Measurements from ENCODE around the gene TNS3. TPM values are rescaled to one million over a fixed set of nuclear protein-coding genes. Genes with fewer than 3 reads are reported as not detected.

TNS3 gene
- total RNA-seq, 1 donor from 2014 or later: 40.8 TPM

DNA sequence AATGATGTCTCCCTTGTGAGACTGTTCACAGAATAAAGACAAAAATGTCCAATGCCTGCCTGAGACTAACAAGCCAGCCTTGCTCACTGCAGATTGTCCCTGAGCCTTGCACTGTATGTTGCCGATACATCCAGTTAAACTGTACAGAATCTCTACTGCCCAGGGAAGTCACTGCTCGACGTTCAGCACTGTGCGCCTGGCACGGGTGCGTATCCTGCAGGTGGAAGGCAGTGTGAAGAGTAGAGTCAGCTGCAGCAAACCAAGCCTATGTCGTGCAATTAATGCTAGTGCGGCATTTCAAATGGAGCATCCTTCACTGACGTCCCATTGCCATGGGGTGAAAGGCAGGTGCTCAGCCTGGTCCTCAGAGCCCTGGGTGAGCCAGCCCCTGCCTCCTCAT, 132.9 kb downstream of the TNS3 start:
- TF ChIP-seq, protein P1, sequence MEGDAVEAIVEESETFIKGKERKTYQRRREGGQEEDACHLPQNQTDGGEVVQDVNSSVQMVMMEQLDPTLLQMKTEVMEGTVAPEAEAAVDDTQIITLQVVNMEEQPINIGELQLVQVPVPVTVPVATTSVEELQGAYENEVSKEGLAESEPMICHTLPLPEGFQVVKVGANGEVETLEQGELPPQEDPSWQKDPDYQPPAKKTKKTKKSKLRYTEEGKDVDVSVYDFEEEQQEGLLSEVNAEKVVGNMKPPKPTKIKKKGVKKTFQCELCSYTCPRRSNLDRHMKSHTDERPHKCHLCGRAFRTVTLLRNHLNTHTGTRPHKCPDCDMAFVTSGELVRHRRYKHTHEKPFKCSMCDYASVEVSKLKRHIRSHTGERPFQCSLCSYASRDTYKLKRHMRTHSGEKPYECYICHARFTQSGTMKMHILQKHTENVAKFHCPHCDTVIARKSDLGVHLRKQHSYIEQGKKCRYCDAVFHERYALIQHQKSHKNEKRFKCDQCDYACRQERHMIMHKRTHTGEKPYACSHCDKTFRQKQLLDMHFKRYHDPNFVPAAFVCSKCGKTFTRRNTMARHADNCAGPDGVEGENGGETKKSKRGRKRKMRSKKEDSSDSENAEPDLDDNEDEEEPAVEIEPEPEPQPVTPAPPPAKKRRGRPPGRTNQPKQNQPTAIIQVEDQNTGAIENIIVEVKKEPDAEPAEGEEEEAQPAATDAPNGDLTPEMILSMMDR (conservative IDR thresholded peaks at IDR 0.05; ENCODE audit: low read depth, low read length): no peak
- H3K4me3 ChIP-seq (ENCODE audit: low read depth, low read length): no peak overlapping the region

DNA sequence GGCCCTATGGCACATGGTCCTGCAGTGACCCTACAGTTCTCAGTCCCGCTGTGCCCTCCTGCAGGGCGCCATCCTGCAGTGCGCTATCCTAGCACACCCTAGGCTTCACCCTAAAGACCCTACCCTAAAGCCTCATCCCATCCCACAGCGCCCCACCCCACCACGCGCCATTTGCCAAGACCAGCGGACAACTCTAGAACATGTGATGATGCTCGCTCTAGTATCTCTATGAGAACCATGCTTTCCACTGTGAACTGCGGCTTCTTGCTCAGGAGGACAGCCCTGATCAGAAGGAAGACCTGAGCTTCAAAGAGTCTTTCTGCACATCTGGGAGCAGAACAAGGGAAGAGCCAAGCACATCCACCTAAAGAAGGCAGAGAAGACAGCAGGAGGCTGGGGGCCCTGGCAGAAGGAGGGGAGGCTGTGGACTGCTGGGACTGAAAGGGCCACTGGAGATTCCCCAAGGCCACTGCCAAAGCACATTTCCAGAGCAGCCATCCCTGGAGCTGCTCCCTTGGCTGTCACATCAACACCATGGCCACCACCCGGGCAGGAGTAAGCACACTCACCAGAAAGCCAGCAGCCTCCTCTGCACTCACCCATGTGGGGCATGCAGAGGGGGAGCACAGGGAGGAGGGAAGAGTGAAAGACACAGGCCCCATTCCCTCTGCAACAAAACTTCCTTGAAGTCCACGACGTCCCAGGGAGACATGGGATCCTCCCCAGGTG, 134.1 kb downstream of the TNS3 start:
- no peak for DNase-seq (ENCODE audit: low read depth)
- H3K4me3 ChIP-seq (ENCODE audit: low read depth, low read length): no peak overlapping the region
- TF ChIP-seq, protein P1 (conservative IDR thresholded peaks at IDR 0.05; ENCODE audit: low read depth, low read length): no peak

More for the DNA sequence above, 132.9 kb downstream of the TNS3 start:
- no peak for DNase-seq (ENCODE audit: low read depth)

DNA sequence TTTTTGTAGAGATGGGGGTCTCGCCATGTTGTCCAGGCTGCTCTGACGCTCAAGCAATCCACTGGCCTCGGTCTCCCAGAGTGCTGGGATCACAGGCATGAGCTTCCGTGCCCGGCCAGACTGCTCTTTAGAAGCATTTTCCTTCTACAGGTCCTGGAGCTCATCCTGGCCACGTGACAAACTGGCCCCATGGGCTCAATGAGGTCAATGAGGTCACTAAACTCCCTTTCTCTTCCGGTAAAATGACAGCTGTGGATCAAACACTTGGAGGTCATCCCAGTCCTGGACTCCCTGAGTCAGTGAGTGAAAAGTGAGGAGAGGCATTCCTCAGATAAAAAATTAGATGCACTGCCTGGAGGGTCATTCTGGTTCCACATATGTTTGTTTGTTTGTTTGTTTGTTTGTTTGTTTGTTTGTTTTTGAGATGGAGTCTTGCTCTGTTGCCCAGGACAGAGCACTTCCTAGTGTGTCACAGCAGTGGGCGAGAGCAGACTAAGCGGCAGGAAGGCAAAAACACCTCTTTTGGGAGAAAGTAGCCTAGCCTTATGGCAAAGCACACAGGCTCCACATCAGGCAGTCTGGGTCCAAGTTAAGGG, 134.9 kb downstream of the TNS3 start:
- TF ChIP-seq, protein P1 (conservative IDR thresholded peaks at IDR 0.05; ENCODE audit: low read depth, low read length): no peak
- no peak overlapping the region for H3K4me3 ChIP-seq (ENCODE audit: low read depth, low read length)
- no peak for DNase-seq (ENCODE audit: low read depth)

DNA sequence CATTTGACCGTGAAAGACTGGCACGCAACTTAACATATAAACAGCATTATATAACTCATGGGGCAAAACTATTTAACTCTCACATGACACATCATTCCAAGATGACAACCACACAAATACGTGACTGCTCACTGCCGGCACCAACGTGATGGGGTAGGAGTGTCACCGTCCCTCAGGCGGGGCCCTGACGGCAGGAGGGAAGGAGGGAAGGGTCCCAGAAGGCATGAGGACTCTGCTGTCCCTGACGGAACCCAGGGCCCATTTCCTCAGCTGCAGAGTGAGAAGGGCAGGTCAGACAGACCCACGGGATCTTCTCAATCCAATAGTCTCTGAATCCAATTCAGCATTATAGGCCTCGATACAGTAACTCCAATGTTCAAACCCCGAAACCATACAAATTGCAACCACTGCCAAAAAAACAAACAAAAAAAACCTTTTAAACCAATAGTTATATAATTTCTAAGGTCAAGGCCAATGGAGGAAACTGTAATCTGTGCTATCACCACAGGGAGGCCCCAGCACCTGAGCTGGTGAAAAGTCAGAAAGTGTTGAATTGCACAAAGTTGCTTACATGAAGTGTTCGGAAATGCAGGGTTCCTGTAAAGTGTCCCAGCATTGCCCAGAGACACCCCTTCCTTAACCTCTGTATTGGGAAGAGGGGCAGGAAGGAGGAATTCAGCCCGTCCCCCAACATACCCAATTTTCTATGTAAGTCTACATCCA, 137.4 kb downstream of the TNS3 start:
- TF ChIP-seq, protein P1 (conservative IDR thresholded peaks at IDR 0.05; ENCODE audit: low read depth, low read length): peak; percentile 68
- DNase-seq (ENCODE audit: low read depth): no peak
- H3K4me3 ChIP-seq (ENCODE audit: low read depth, low read length): no peak overlapping the region

DNA sequence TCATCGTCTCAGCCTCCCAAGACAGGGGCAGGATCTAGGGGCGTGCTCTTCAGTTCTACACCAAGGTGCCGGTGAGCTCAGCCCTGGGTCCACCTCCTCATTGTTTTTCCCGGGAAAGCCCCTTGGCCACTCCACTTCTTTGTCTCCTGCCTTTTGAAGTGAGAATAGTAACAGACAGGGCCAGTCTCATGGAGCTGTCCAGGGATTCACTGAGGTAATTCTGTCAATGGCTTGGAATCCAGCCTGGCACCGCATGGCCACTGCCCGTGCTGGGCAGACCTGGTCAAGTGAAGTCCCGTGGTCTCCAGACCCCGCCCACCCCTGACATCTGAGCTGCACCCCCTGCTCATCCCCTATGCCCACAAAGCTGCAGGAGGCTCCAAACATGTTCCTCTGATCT, 138.9 kb downstream of the TNS3 start:
- DNase-seq (ENCODE audit: low read depth): no peak
- TF ChIP-seq, protein P1 (conservative IDR thresholded peaks at IDR 0.05; ENCODE audit: low read depth, low read length): no peak
- H3K4me3 ChIP-seq (ENCODE audit: low read depth, low read length): no peak overlapping the region

DNA sequence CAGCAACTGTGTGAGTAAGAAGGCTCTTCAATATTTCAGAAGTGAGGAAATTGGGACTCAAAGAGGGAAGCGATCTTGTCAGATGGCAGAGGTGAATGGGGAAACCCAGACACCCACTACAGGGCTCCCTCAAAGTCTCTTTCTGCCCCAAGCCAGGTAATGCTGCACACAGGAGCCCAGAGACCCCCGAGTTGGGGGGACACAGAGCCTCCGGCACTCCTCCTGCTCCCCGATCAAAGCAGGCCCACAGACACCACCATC, 139.4 kb downstream of the TNS3 start:
- no peak overlapping the region for H3K4me3 ChIP-seq (ENCODE audit: low read depth, low read length)
- no peak for DNase-seq (ENCODE audit: low read depth)
- TF ChIP-seq, protein P1 (conservative IDR thresholded peaks at IDR 0.05; ENCODE audit: low read depth, low read length): no peak
